ENCODE data around the gene RNF19B.
"Not testable (repeated sequence)": the region's sequence is repeated elsewhere in the genome, so short reads cannot be mapped to it uniquely, and the experiment has no call there.

The RNF19B gene

GRCh38 chr1:32964461-32965250 is at the start of gene RNF19B:
Gene RNF19B, minus strand, starts transcription at chr1:32964809. Its CDS starts 124 bp downstream, at chr1:32964685.
- peak; percentile 96 to 97 for ATAC-seq

GRCh38 chr1:33013791-33014190 is 49.2 kb upstream of the RNF19B start:
- ATAC-seq = no peak

DNA sequence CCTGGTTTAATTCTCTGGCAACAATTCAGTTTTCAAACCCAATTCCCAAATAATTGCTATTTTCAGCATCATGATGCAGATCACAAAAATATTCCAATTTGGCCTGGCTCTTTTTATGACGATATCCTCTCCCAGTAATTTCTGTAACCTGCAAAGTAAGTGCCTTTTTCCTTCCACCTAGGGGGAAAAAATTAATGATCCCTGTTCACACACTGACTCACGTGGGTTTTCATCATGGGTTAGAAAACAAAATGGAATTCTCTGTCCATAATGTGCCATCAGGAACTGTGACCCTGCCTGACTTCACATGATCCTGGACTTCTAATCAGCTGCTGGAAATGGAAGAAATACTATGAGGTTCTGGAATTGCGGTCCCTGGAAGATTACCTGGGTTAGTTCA is 47.6 kb upstream of the RNF19B start:
- ATAC-seq = no peak

GRCh38 chr1:33010932-33011731 is 46.5 kb upstream of the RNF19B start:
- ATAC-seq = no peak

DNA sequence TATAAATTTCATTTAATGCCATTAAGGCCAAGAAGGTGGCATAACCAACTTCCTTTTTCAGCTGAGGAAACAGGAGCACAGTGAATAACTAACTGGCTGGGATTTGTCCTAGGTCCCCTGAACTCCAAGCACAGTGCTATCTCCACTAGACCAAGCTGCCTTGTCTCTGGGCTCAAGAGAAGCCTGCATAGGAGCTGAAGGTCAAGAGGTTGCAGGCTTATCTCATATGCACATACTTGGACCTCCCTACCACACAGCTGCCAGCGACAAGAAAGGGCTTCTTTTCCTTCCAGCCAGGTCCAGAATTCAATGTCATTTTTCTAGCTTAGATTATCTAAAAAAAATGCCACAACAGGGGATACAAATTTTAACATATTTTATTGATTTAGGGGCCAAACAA is 45.0 kb upstream of the RNF19B start:
- ATAC-seq = no peak

DNA sequence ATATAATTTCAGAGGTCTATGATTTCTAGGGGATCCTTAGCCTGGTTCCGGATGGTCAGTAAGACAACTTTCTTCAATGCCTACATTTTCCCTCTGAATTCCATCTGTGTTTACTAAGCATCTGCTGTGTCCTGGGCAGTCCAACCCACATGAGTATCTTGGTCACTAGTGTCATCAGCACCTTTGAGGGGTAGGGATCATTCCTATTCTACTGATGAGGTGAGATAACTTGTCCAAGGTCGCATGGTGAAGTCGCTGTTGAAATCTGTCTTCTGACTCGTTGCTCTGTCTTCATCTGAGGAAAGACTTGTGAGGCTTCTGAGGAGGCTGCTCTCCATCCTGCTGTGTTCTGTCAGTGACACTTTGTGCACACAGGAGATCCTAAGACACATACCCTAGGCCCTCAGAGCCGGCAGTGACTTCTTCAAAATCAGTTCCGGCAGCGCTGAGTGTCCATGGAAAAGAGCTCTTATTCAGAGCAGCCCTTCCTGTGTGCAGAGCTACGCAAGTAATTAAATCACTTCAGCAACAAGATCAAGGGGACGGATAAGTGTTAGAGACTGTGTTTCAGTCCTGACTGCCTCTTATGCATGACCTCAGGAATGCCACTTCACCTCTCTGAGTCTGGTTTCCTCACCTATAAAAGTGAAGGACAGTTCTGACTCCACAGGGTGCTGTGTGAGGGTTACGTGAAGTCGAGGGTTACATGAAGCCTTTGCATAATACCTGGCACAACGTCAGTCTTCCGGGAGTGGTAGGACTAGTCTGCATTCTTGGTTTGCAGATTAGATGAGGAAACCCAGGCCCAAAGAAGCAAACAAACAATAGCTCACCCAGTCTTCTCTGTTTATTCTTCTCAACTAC is 43.7 kb upstream of the RNF19B start:
- no peak for ATAC-seq

DNA sequence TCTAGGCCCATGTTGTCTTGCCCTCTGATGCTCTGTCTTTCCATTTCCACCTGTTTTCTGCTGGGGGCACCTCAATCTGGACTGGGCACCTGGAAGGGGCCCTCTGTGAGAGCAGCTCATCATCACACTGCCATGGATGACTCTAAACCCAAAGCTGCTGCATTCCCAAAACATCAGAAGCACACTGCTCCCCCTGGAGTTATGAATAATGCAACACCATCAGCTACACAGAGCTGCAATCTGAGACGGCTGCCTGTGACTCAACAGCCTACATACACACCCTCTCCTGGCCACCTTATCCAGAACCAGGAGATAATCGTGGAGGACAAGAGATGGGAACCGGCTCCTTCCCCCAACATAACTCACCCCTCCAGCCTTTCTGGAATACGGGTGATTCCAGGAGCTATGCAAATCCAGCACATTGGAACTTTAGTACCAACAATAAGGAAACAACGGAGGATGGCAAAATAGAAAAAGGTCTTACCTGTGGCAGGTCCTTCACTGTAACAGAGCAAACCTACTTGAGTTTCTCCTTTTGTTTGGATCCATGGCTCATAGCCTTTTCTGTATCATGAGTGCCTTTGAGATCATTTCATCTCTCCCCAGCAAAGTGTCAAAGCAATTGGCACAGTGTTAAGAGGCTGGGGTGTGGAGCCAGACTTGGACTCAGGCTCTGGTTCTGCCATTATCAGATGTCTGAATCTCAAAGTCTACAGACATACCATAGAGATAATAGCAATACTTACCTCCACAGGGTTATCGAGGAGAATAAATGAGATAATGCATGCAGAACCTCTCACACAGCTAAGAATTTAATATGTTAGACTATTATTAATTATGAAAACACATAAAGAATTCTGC is 42.8 kb upstream of the RNF19B start:
- ATAC-seq = peak in 1 of 2 donors; percentile 44

DNA sequence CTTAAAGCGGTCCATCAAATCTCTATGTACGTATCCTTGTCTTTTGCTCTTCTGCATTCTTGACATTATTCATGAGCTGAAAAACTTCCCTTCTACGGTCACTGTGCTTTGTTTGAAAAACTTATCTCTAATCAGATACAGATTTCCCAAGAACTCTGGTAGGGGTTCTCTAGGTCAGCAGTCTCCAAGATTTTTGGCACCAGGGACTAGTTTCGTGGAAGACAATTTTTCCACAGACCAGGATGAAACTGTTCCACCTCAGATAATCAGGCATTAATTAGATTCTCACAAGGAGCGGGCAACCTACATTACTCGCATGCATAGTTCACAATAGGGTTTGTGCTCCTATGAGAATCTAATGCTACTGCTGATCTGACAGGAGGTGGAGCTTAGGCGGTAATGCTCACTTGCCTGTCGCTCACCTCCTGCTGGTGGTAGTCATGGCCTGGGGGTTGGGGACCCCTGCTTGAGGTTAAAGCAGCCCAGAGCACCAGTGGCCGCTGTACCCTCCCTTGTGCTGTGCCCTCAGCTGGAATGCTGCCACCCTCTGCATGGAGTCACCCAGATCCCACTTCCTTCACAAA is 41.3 kb upstream of the RNF19B start:
- no peak for ATAC-seq

- ATAC-seq = no peak
Measured at GRCh38 chr1:33005117-33005837, 40.7 kb upstream of the RNF19B start.

DNA sequence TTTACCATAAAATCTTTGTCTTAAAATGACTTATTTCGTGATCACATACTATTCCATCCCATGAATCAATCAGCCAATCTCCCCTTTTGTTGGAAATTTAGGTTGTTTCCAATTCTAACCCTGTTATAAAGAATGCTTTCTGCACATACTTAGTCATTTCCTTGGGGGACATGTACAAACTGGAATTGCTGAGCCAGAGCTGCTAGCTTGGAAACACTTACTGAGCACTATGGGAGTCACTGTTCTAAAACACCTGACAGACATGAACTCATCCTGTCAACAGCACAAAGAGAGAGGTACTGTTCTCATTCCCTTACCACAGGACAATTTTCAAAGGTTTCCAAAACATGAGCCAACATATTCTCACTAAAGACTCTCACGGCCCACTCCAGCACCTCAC is 40.0 kb upstream of the RNF19B start:
- ATAC-seq = peak; percentile 75 to 77

- no peak for ATAC-seq
Measured at GRCh38 chr1:33003657-33004056, 39.0 kb upstream of the RNF19B start.

- no peak for ATAC-seq
Measured at GRCh38 chr1:33002006-33002405, 37.4 kb upstream of the RNF19B start.

- ATAC-seq = no peak
Measured at GRCh38 chr1:33001282-33001681, 36.7 kb upstream of the RNF19B start.

DNA sequence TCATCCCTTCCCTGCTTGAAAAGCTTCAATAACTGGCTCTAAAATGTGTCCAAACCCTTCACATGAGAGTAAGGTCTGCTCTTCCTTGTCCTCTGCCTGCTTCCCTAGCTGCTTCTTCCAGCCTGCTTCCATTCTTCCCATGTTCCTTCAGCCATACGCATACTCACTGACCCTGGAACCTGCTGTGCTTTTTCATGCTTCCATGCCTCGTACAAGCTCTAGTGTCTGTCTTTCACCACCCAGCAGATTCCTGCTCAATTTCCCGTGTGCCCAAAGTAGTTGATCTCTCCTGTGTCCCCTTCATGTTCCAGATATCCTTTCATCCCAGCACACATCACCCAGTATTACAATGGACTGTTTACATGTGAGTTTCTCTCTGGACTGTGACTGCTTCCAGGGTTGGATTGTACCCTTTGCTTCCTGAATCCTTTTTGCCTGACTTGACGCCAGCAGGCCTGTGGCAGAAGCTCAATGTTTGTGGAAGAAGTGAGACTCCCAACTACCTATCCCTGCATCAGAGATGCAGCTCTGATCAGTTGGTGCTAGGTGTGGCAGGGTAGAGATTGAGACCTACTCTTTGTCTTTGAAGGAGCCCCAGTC is 35.9 kb upstream of the RNF19B start:
- no peak for ATAC-seq

GRCh38 chr1:32998997-32999396 is 34.4 kb upstream of the RNF19B start:
- ATAC-seq = no peak

DNA sequence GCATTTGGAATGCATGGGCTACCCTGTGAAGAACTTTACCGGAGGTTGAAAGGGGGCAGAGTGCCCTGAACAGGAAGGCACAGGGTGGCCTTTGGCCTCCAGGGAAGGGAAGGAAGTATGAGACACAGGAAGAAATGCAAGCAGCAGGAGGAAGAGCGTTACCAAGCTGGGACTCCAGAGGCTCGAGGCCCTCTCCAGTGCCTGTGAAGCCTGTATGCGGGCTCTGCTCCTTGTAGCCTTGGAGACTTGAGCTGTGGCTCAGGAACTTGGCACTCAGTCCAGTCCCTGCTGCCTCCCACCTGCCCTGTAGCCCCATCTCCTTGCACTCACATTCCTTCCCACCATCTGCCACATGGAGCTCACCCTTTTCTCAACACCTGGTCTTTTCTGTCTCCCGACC is 33.5 kb upstream of the RNF19B start:
- no peak for ATAC-seq

GRCh38 chr1:32997381-32997891 is 32.8 kb upstream of the RNF19B start:
- ATAC-seq = no peak

GRCh38 chr1:32993324-32993636 is 28.7 kb upstream of the RNF19B start:
- ATAC-seq = not testable (repeated sequence)

DNA sequence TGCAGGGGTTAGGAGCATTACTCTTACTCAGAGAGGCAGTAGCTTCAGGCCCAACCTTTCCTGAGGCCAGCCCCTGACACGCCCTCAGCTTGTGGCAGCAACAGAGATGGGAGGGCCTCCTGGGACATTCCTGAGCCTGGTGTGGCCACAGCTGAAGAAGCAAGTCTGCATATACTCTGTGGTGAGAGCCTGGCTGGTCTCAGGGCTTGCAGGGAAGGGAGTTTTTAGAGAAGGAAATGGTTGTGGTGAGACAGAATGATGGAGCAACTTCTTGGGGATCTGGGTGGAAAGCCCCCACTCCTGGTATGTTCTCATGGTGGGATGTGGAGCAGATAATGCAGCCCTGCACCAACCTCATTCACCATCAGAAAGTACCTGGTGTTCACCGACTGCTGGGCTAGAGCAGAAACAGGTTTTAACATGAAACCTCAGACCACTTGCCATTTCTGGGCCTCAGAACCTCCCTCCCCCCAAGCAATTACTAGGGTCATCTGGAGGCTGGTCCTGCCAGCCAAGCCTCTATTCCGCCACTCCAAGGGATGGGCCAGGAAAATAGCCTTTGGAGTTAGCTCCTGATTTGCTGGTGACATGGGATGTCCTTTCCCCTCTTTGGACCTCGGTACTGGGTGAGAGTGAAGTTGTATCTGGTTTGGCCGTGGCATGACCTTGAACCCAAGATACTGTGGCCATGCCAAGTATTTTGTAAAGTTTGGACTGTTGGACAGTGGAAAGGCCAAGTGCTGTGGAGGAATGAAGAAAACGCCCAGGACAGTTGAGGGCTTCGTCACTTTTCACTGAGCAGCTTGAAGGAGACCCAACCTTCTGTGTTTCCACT is 28.1 kb upstream of the RNF19B start:
- peak; percentile 75 to 78 for ATAC-seq

Data from activated CD4-positive, CD25-positive, alpha-beta regulatory T cell treated with anti-CD3 and anti-CD28 coated beads, Interleukin-2, amount 50 U/mL, for 24 hours (primary cell).